ENCODE results near the gene WDR37.
"Not testable (repeated sequence)": the region's sequence is repeated elsewhere in the genome, so short reads cannot be mapped to it uniquely, and the experiment has no call there.

WDR37 gene

DNA sequence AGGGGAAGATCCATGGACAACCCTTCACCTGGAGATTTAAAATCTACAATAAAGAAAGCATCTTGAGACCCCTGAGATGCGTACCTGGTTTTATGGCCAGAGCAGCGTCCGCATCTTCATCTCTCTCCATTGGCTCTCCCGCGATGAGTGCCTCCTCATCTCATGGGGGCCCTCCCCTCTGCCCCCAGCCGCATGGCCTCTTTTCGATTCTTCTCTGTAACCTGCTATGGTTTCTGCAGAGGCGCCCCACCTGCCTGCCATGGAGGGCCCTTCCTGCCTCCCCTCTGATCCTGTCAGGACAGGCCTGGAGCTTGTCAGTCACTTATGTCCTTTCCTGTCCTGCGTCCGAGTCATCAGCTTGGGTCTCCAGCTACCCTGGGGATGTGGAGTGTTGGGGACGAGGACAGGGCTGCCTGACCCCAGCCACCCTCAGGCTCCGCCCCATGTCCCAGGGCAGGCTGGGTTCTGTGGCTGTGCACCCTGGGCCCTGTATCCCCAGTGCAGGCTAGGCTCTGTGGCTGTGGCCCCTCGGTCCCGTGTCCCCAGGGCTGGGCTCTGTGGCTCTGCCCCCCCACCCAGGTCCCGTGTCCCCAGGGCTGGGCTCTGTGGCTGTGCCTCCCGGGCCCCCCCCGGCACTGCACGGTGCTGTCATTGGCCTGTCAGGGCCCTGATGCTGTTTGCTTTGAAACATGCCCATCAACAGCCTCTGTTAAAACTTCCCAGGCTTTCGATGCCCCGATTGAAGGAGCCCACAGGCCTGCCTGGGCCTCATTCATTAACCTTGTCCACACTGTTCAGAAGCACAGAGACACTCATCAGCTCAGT lies 99.8 kb downstream of the WDR37 start:
- DNase-seq: no peak

- DNase-seq: no peak
These were observed 100.4 kb downstream of the WDR37 start for GRCh38 chr10:1156616-1156886.

GRCh38 chr10:1156921-1157614 lies 100.9 kb downstream of the WDR37 start:
- DNase-seq: no peak

DNA sequence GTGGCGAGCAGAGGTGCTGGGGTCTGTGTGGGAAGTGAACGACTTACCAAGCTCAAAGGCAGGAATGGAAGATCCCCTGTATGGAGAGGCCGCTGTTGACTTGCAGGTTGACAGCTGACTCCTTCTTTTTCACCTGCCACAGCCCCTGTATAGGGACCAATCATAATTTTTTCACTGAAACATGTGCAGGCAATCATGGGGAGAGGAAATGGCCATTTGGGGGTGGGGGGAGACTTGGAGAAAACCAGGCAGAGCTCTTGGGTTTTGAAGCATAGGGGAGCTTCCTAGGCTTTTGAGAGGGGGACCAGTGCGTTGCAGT lies 101.4 kb downstream of the WDR37 start:
- no peak for DNase-seq

DNA sequence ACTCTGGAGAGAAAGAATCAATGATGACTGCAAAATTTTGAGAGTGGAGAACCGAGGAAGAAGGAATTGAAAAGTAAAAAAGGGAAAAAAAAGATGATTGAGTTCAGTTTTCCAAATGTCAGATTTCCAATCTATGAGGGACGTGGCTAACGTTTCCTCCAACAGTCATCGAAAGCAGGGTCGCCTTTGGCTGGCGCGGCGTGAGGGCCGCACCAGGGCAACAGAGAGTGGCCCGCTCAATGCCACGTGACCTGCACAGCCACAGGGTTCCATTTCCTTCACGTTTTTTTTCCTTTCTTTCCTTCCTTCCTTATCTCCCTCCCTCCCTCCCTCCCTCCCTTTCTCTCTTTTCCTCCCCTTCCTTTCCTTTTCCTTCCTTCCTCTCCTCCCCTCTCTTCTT lies 101.9 kb downstream of the WDR37 start:
- no peak for DNase-seq

DNA sequence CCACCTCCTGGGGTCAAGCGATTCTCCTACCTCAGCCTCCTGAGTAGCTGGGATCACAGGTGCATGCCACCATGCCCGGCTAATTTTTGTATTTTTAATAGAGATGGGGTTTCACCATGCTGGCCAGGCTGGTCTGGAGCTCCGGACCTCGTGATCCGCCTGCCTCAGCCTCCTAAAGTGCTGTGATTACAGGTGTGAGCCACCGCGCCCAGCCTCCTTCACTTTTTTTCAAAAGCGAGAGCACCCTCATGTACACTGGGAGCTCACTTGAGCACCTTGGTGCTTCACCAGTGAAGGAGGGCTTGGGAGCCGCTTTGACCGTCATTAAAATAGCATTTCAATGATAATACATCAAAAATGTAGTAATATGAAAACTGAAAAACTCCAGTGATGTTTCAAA lies 102.4 kb downstream of the WDR37 start:
- DNase-seq: not testable (repeated sequence)

GRCh38 chr10:1159131-1160061 lies 103.2 kb downstream of the WDR37 start:
- no peak for DNase-seq

GRCh38 chr10:1160561-1161314 lies 104.6 kb downstream of the WDR37 start:
- no peak for DNase-seq

DNA sequence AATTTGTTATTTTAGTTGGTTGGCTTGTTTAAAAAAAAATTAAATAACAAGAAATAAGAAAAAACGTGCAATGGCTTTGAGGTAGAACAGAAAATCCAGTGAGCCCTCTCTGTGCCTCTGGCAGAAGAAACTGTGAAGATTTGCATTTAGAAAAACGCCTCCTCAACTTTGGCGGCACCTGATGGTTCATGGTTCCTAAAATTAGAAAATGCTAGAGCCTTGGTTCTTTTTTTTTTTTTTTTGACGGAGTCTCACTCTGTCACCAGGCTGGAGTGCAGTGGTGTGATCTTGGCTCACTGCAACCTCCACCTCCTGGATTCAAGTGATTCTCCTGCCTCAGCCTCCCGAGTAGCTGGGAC lies 105.1 kb downstream of the WDR37 start:
- not testable (repeated sequence) for DNase-seq

GRCh38 chr10:1162481-1163203 lies 106.5 kb downstream of the WDR37 start:
- no peak for DNase-seq

DNA sequence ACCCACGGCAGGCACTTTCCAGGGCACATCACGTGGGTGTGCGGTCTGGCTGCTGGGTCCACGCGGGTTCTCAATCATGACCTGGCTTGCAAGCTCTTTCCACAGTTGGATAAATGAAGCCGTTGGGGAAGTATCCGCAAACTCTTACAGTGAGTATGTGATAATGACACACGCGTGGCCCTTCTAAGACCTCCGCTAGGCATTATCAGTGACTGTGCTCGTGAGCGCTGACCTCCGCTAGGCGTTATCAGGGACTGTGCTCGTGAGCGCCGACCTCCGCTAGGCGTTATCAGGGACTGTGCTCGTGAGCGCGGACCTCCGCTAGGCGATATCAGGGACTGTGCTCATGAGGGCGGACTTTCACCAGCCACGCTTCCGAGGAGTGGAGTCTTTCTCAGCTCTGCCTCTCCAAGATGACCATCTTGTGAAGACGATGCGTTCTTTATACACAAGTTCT lies 107.0 kb downstream of the WDR37 start:
- DNase-seq: no peak

GRCh38 chr10:1163831-1164230 lies 107.6 kb downstream of the WDR37 start:
- no peak for DNase-seq

DNA sequence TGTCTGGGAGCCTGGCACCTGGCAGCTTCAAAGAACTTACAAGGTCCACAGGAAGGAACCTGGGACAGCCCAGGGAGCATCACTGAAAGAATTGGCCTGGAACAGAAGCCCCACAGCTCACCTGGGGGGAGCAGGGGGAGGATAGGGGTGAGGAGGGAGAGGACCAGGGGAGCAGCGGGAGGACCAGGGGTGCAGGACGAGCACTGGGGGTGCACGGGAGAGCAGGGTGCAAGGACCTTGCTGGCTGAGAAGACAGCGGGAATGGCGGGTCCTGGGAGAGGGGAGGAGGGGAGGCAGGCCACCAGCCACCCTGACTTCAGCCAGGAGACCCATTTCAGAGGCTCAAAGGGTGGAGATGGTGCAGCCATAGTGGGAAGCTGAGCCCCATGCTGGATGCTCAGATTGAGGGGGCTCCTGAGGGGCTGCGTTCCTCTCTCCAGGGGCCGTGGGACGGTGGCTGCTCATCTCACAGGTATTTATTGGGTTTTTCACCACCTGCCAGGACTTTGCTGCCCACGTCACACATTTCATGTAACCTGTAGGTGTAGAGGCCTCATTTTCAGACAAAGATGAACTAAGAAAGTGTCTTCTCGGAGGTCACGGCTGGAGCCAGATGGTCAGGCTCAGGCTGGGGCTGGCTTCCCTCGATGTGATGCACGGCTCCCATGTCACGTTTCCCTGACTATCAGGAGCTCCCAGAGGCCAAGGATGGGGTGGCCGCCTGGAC lies 110.1 kb downstream of the WDR37 start:
- DNase-seq: no peak

DNA sequence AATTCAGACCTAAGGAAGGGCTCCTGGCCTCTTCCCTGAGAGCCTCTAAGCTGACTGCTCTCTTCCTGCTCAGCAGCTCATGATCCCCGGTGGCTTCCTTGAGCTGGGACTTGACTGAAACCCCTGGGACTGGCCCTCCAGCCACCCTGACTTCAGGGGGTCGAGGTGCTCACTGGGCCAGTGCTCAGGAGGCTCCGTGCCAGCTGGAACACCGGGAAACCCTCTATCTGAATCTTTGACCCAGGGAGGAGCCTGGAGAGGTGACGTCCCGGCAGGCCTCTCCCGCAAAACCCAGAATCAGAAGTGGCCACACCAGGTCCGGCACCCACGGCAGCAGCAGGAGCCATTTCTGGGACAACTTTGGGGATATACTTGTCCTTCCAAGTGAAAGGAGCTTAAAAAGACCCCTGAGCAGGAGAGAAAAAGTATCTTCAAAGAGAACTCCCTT lies 110.7 kb downstream of the WDR37 start:
- DNase-seq: no peak

DNA sequence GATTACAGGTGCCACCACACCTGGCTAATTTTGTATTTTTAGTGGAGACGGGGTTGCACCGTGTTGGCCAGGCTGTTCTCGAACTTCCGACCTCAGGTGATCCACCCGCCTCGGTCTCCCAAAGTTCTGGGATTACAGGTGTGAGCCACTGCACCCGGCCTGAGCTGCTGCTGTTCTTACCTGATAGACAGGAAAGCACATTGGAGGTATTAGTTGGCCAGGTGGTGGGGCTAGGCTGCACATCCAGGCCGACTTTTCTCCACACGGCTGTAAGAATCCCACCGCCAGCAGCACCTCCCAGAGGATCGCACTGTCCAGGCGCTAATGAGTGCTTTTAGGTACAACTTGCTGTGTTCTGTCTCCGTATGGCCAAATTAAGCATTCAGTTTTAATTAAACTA lies 112.6 kb downstream of the WDR37 start:
- no peak for DNase-seq

- DNase-seq: no peak
These were observed 113.2 kb downstream of the WDR37 start for GRCh38 chr10:1169186-1169885.

DNA sequence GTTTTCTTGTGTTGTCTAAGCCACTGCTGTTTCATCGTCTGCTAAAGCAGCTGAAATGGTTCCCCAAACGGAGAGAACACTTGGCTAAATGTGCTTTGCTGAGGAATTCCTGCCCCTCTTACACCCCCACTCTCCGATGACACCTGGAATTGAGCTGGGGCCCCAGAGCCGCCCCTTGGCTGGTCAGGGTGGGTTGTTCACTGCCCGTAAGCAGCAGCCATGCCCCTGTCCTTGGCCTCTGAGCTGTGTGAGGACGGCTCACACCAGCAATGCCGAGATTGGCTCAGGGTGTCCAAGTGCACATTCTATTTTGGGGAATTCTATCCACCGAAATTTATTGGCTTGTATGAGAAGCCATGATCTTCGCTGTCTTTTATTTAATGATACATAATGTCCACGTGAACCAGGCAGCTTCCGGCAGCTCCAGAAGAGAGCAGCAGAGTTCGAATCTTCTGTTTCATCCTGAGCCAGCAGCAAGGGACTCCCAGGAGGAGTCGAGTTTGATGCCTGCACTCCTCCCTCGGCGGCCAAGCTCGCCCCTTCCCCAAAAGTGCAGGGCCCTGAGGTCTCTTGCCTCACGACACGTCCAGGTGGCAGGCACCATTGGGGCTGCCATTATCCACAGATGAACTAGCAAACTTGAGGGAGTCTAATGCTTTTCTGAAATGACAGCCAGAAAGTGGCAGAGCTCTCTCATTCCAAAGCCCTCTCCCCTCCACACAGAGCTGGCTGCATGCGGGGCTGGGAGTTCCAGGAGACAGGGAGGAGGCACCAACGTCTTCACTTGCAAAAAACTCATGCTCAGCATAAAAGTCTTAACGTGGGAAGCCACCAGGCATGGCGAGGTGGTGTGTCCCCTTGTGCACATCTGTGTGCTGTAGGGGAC lies 114.0 kb downstream of the WDR37 start:
- no peak for DNase-seq

- DNase-seq: no peak
These were observed 114.6 kb downstream of the WDR37 start for GRCh38 chr10:1170867-1171180.

DNA sequence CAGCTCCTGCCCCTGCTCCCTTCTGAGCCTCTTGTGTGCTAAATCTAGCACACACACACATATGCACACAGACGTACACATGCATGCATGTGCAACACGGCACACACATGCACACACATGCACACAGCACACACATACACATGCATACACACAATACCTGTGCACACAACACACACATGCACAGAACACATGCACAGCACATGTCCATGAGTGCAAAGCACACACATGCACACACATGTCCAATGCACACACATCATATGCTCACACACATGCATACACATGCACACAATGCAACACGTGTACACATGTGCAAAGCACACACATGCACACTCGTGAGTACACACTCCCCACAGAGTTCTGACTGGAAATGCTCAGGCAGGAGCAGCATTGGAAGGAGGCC lies 115.0 kb downstream of the WDR37 start:
- no peak for DNase-seq

GRCh38 chr10:1171586-1171985 lies 115.4 kb downstream of the WDR37 start:
- DNase-seq: no peak
